ENCODE data around the gene DENND4C.

DENND4C gene

GRCh38 chr9:19270421-19270949 lies 40.0 kb downstream of the DENND4C start:
- DNase-seq (ENCODE audit: low read depth): no peak
- TF ChIP-seq CTCF (IDR thresholded peaks at IDR 0.05; ENCODE audit: control insufficient read depth, extremely low read depth, insufficient read depth): no peak
- H3K4me3 ChIP-seq (ENCODE audit: low read depth, low read length): no peak overlapping the region

- DNase-seq (ENCODE audit: low read depth): no peak
- H3K4me3 ChIP-seq (ENCODE audit: low read depth, low read length): no peak overlapping the region
- TF ChIP-seq CTCF (IDR thresholded peaks at IDR 0.05; ENCODE audit: control insufficient read depth, extremely low read depth, insufficient read depth): no peak
Measured at GRCh38 chr9:19271081-19271480, 40.6 kb downstream of the DENND4C start.

GRCh38 chr9:19281801-19282200 lies 51.3 kb downstream of the DENND4C start:
- TF ChIP-seq CTCF (IDR thresholded peaks at IDR 0.05; ENCODE audit: control insufficient read depth, extremely low read depth, insufficient read depth): no peak
- DNase-seq (ENCODE audit: low read depth): no peak
- no peak overlapping the region for H3K4me3 ChIP-seq (ENCODE audit: low read depth, low read length)

- no peak overlapping the region for H3K4me3 ChIP-seq (ENCODE audit: low read depth, low read length)
- no peak for DNase-seq (ENCODE audit: low read depth)
- no peak for TF ChIP-seq CTCF (IDR thresholded peaks at IDR 0.05; ENCODE audit: control insufficient read depth, extremely low read depth, insufficient read depth)
Measured at GRCh38 chr9:19283072-19283710, 52.7 kb downstream of the DENND4C start.

- no peak overlapping the region for H3K4me3 ChIP-seq (ENCODE audit: low read depth, low read length)
- no peak for TF ChIP-seq CTCF (IDR thresholded peaks at IDR 0.05; ENCODE audit: control insufficient read depth, extremely low read depth, insufficient read depth)
- no peak for DNase-seq (ENCODE audit: low read depth)
Measured at GRCh38 chr9:19284729-19285128, 54.2 kb downstream of the DENND4C start.

GRCh38 chr9:19286634-19287188 lies 56.2 kb downstream of the DENND4C start:
- no peak for TF ChIP-seq CTCF (IDR thresholded peaks at IDR 0.05; ENCODE audit: control insufficient read depth, extremely low read depth, insufficient read depth)
- peak; percentile 53 for DNase-seq (ENCODE audit: low read depth)
- no peak overlapping the region for H3K4me3 ChIP-seq (ENCODE audit: low read depth, low read length)

GRCh38 chr9:19288081-19288480 lies 57.6 kb downstream of the DENND4C start:
- no peak for TF ChIP-seq CTCF (IDR thresholded peaks at IDR 0.05; ENCODE audit: control insufficient read depth, extremely low read depth, insufficient read depth)
- no peak for DNase-seq (ENCODE audit: low read depth)
- H3K4me3 ChIP-seq (ENCODE audit: low read depth, low read length): no peak overlapping the region
